GM20000 (cell line): ENCODE data around the gene LUC7L.

Experiments used
- DNase-seq: peaks from one replicate; pipeline ENCODE4 v3.0.0; 2012; ENCODE audit warnings: low spot score
- TF ChIP-seq, protein P1 (sequence below): IDR thresholded peaks from 2 replicates; pipeline ENCODE4 v1.5.1; 2012; ENCODE audit warnings: mild to moderate bottlenecking, control low read depth; ENCODE audit errors: extremely low read depth, missing control alignments

Gene LUC7L

DNA sequence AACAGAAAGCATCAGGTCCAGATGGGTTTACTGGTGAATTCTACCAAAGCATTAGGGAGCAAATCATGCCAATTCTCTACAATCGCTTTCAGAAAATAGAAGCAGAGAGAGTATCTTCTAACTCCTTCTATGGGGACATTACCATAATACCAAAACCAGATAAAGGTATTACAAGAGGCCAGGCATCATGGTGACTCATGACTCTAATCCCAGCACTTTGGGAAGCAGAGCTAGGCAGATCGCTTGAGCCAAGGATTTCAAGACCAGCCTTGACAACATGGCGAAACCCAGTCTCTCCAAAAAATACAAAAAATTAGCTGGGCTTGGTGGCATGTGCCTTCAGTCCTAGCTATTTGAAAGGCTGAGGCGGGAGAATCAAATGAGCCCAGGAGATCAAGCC, 26.0 kb downstream of the LUC7L start:
- TF ChIP-seq, protein P1, sequence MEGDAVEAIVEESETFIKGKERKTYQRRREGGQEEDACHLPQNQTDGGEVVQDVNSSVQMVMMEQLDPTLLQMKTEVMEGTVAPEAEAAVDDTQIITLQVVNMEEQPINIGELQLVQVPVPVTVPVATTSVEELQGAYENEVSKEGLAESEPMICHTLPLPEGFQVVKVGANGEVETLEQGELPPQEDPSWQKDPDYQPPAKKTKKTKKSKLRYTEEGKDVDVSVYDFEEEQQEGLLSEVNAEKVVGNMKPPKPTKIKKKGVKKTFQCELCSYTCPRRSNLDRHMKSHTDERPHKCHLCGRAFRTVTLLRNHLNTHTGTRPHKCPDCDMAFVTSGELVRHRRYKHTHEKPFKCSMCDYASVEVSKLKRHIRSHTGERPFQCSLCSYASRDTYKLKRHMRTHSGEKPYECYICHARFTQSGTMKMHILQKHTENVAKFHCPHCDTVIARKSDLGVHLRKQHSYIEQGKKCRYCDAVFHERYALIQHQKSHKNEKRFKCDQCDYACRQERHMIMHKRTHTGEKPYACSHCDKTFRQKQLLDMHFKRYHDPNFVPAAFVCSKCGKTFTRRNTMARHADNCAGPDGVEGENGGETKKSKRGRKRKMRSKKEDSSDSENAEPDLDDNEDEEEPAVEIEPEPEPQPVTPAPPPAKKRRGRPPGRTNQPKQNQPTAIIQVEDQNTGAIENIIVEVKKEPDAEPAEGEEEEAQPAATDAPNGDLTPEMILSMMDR = no peak

DNA sequence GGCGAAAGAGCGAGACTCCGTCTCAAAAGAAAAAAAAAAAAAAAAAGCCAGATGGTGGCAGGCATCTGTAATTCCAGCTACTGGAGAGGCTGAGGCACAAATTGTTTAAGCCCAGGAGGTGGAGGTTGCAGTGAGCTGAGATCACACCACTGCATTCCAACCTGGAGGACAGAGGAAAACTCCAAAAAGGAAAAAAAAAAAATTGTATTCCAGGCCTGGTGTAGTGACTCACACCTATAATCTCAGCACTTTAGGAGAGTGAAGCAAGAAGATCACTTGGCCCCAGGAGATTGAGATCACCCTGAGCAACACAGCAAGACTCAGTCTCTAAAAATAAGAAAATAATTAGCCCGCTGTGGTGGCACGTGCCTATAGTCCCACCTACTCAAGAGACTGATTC, 28.9 kb downstream of the LUC7L start:
- TF ChIP-seq, protein P1 = no peak
- DNase-seq = no peak

More for the DNA sequence above, 26.0 kb downstream of the LUC7L start:
- DNase-seq = no peak

DNA sequence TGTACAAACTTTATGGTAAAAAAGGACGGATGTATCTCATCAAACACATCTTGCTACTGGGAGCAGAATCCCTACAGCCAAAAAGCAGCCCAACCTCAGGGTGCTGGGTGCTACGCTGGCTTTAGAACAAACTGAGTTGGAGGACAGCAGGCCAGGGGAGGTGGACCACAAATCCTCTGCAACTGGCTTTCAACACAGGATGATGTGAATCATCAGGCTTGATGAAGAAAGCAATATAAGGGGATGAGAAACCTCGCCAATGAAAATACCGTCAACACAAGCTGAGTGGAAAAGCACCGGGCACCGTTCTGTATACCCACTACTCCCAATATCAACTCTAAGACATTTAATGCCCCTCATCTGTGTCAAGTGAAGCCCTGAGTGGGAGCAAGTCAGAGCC, 34.7 kb downstream of the LUC7L start:
- DNase-seq = no peak
- TF ChIP-seq, protein P1 = no peak

DNA sequence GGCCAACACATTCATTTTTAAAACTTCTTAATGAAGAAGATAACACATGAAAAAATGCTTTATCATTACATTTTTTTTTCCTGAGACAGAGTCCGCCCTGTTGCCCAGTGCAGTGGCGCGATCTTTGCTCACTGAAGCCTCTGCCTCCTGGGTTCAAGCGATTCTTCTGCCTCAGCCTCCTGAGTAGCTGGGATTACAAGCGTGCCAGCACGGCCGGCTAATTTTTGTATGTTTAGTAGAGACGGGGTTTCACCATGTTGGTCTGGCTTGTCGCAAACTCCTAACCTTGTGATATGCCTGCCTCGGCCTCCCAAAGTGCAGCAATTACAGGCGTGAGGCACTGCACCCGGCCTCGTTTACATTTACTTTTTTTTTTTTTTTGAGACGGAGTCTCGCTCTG, 35.8 kb downstream of the LUC7L start:
- TF ChIP-seq, protein P1 = no peak
- DNase-seq = no peak

DNA sequence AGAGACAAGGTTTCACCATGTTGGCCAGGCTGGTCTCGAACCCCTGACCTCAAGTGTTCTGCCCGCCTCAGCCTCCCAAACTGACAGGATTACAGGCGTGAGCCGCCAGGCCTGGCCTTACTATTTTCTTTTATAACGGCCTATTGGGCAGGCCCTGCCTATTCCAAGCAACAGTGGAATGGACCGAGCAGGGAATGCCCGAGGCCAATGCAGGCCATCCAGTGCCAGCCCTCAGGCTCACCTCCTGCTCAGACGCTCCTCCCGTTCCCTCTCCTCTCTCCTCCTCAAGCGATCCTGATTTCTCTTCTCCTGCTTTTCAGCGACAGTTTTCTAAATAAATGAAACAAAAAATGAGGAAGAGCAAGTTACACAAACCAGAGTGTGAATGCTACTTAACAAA, 36.6 kb downstream of the LUC7L start:
- TF ChIP-seq, protein P1 = no peak
- DNase-seq = no peak

DNA sequence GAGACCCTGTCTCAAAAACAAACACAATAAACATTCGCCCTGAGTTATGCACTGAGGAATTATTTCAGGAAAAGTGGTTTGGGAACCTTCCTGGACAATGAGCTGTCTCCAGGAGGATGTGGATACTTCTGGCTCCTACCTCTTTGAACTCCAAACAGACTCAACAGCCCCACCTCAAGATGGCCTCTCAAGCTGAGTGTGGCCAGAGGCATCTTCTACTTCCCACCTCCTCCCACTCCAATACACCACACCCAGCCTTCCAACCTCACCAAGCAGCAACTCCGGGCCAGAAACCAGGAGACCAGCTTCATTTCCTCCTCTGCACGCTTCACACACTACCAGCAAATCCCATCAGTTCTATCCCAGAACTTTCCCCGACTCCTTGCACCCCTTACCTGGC, 37.4 kb downstream of the LUC7L start:
- DNase-seq = no peak
- TF ChIP-seq, protein P1 = no peak

DNA sequence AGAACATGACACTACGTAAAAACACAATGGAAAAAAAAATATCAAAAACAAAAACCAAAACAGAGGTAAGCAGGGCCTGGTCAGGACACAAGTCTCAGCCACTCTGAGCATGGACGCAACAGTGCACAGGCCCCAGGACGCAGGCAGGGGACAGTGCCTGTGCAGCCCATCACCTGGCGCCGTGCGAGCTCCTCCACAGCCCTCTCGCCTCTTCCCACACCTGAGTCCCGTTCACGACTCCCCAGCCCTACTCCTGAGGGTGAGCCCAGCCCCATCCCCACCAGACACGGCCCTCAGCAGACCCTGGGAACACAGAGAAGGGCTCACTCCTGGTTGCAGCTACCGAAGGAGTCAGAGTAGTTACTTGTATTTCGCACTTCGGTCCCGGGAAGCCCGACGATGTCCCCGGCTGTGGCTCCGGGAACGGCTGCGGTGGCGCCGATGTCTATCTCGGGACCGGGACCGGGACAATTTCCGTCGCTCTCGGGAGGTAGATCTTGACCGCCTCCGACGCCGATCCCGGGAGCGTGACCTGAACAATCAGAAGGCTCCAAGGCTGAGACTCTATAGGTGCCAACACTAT, 39.6 kb downstream of the LUC7L start:
- TF ChIP-seq, protein P1 = no peak
- no peak for DNase-seq
